ENCODE measurements around the gene PODXL2. TPM values are rescaled to one million over a fixed set of nuclear protein-coding genes. Genes with fewer than 3 reads are reported as not detected.
A peak's percentile ranks its signal among the peaks of the same experiment; 100 is the strongest.

The PODXL2 gene
- total RNA-seq, 2 experiments from 2014 or later: 0.98 to 1.1 TPM

- Mint-ChIP-seq H3K4me1 (ENCODE audit: low read depth) (no peaks in the 10 kb centered on the region), H3K9me3 (no peaks in the 10 kb centered on the region), H3K27ac (no peak overlapping the region), H3K36me3 (ENCODE audit: low read depth) (no peaks in the 10 kb centered on the region), H3K27me3 (ENCODE audit: low read depth) (peaks cover 3% of the 10 kb centered on the region), H3K4me3 (no peak overlapping the region)
- intact Hi-C loops (cut with micrococcal nuclease): no loop called here
- DNase-seq: no peak
- CTCF ChIA-PET: no interaction called here
Observed at GRCh38 chr3:127722091-127722784, 93.3 kb downstream of the PODXL2 start.

Small RNA genes lying within 50 kb of the gene (microRNA-seq; reads per million reads assigned to microRNA genes)
- gene MIR7976 (ENCODE audit: borderline microRNAs expressed, borderline replicate concordance): 10.4 reads per million, percentile 23 among the genes with 10 or more reads in this experiment

Other genes with a start within 250 kb of the PODXL2 start
- 10 to 100 TPM; 15.1 to 15.9 TPM for gene TPRA1, start 38.5 kb upstream of the PODXL2 start, total RNA-seq
- gene MCM2, start 30.8 kb upstream of the PODXL2 start, total RNA-seq: 100 to 1,000 TPM; 250 to 259 TPM
- 10 to 100 TPM; 10.6 to 13.5 TPM for gene ABTB1, start 43.8 kb downstream of the PODXL2 start, total RNA-seq
- under 1 TPM; 0.14 to 0.25 TPM for gene MGLL, start 193.3 kb downstream of the PODXL2 start, total RNA-seq